HL-60 (cell line): ENCODE data around the gene VWA5A.

Experiments
- DNase-seq, 2 experiments: peaks; one replicate each; pipeline ENCODE4 v3.0.0-alpha.2; 2010 to 2020; ENCODE audit warnings: low read depth in 1 of 2, low spot score in 1 of 2
- H3K27ac ChIP-seq: fragments of 250-450 bp; sonication (Bioruptor Pico); replicated peaks from 2 replicates; pipeline ENCODE4 v1.5.1; 2020; ENCODE audit warnings: mild to moderate bottlenecking, moderate library complexity
- H3K27me3 ChIP-seq: fragments of 250-450 bp; sonication (Bioruptor Pico); 2 replicates; pipeline ENCODE4 v1.5.1; 2021; ENCODE audit warnings: mild to moderate bottlenecking, moderate library complexity; ENCODE audit not compliant: insufficient read depth, poor library complexity, severe bottlenecking
- H3K4me3 ChIP-seq: replicated peaks from 2 replicates; pipeline ENCODE4 v1.5.1; 2011; ENCODE audit warnings: mild to moderate bottlenecking, control low read depth, low read length; ENCODE audit not compliant: insufficient read depth
- CTCF ChIP-seq: IDR thresholded peaks from one replicate; pipeline ENCODE4 v1.5.1; 2011; ENCODE audit warnings: low read length, control low read depth, inconsistent platforms; ENCODE audit not compliant: insufficient read depth
- GABPA ChIP-seq: IDR thresholded peaks from 2 replicates; pipeline ENCODE4 v1.6.1; 2012; ENCODE audit warnings: low read depth
- POLR2AphosphoS5 ChIP-seq: IDR thresholded peaks from 2 replicates; pipeline ENCODE4 v1.6.1; 2012; ENCODE audit warnings: low read depth
- REST ChIP-seq: IDR thresholded peaks from 2 replicates; pipeline ENCODE4 v1.6.1; 2012; ENCODE audit warnings: low read depth; ENCODE audit not compliant: insufficient replicate concordance
- SPI1 ChIP-seq: IDR thresholded peaks from 2 replicates; pipeline ENCODE4 v1.6.1; 2012; ENCODE audit warnings: low read depth, mild to moderate bottlenecking, borderline replicate concordance

The VWA5A gene

GRCh38 chr11:124085583-124085982 is 29.7 kb upstream of the VWA5A start:
- H3K4me3 ChIP-seq = no peak overlapping the region
- no peak overlapping the region for H3K27ac ChIP-seq
- H3K27me3 ChIP-seq = peaks cover 8% of the 10 kb centered on the region
- TF ChIP-seq GABPA = no peak
- no peak for TF ChIP-seq REST
- no peak for TF ChIP-seq POLR2AphosphoS5
- TF ChIP-seq SPI1 = no peak
- TF ChIP-seq CTCF = no peak
- DNase-seq = no peak

GRCh38 chr11:124085997-124086846 is 29.0 kb upstream of the VWA5A start:
- H3K27ac ChIP-seq = no peak overlapping the region
- H3K4me3 ChIP-seq = no peak overlapping the region
- no peak for DNase-seq
- TF ChIP-seq REST (no peak), POLR2AphosphoS5 (no peak), SPI1 (no peak), CTCF (no peak), GABPA (no peak)
- H3K27me3 ChIP-seq = peaks cover 7% of the 10 kb centered on the region

- no peak for TF ChIP-seq SPI1
- no peak for TF ChIP-seq GABPA
- Histone ChIP-seq H3K4me3 (no peak overlapping the region), H3K27me3 (no peaks in the 10 kb centered on the region), H3K27ac (no peak overlapping the region)
- DNase-seq = no peak
Measured at GRCh38 chr11:124090996-124091395, 24.3 kb upstream of the VWA5A start.

- TF ChIP-seq SPI1 (no peak), CTCF (no peak), GABPA (no peak), REST (no peak), POLR2AphosphoS5 (no peak)
- no peak for DNase-seq
- Histone ChIP-seq H3K27ac (no peak overlapping the region), H3K4me3 (no peak overlapping the region), H3K27me3 (no peaks in the 10 kb centered on the region)
Measured at GRCh38 chr11:124093330-124093729, 21.9 kb upstream of the VWA5A start.
